ENCODE measurements around the gene KCTD17.

DNA sequence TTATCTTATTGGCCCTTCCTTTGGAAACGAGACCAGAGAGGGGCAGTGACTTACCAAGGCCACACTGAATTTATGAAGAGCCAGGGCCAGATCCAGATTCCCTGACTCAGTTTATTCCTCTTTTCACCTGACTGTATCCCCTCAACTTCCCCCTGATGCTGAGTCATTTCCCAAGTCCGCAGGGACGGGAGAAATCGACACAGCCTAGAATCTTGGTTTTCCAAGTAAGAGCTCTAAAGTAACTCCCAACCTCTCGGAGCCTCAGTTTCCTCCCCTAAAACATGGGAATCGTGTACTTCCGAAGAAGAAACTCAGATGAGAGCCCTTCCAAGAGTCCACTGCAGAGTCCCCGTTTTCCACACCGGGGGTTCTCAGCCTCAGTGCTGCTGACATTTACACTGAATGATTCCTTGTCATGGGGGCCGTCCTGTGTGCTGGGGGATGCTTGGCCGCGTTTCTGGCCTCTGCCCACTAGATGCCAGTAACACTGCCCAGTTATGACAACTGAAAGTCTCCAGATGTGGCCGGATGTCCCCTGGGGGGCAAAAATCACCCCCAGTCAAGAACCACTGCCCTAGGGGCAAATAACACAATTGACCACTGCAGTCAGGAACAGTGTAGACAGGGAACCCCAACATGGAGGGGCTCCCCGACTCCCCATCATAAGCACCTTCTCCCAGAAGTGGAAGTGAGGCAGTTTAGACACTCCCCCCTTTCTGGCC, 20.8 kb upstream of the KCTD17 start:
- TF ChIP-seq CTCF (IDR thresholded peaks at IDR 0.05), result no peak; the same call in 1 of the 2 replicates
- TF ChIP-seq, protein P1, sequence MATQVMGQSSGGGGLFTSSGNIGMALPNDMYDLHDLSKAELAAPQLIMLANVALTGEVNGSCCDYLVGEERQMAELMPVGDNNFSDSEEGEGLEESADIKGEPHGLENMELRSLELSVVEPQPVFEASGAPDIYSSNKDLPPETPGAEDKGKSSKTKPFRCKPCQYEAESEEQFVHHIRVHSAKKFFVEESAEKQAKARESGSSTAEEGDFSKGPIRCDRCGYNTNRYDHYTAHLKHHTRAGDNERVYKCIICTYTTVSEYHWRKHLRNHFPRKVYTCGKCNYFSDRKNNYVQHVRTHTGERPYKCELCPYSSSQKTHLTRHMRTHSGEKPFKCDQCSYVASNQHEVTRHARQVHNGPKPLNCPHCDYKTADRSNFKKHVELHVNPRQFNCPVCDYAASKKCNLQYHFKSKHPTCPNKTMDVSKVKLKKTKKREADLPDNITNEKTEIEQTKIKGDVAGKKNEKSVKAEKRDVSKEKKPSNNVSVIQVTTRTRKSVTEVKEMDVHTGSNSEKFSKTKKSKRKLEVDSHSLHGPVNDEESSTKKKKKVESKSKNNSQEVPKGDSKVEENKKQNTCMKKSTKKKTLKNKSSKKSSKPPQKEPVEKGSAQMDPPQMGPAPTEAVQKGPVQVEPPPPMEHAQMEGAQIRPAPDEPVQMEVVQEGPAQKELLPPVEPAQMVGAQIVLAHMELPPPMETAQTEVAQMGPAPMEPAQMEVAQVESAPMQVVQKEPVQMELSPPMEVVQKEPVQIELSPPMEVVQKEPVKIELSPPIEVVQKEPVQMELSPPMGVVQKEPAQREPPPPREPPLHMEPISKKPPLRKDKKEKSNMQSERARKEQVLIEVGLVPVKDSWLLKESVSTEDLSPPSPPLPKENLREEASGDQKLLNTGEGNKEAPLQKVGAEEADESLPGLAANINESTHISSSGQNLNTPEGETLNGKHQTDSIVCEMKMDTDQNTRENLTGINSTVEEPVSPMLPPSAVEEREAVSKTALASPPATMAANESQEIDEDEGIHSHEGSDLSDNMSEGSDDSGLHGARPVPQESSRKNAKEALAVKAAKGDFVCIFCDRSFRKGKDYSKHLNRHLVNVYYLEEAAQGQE (IDR thresholded peaks at IDR 0.05; ENCODE audit: insufficient read depth in 1 of 2, low read depth in 2 of 2, low read length in 1 of 2), result no peak

All from Panc1 (cell line).